ENCODE results near the gene SWAP70. TPM values are rescaled to one million over a fixed set of nuclear protein-coding genes. Genes with fewer than 3 reads are reported as not detected.

The SWAP70 gene
- total and polyA plus RNA-seq, 9 of the 15 experiments (the other 6 are each of a cell fraction or from before 2014, with no cell fraction given) = 1.7 to 4.9 (median 3.9) TPM

DNA sequence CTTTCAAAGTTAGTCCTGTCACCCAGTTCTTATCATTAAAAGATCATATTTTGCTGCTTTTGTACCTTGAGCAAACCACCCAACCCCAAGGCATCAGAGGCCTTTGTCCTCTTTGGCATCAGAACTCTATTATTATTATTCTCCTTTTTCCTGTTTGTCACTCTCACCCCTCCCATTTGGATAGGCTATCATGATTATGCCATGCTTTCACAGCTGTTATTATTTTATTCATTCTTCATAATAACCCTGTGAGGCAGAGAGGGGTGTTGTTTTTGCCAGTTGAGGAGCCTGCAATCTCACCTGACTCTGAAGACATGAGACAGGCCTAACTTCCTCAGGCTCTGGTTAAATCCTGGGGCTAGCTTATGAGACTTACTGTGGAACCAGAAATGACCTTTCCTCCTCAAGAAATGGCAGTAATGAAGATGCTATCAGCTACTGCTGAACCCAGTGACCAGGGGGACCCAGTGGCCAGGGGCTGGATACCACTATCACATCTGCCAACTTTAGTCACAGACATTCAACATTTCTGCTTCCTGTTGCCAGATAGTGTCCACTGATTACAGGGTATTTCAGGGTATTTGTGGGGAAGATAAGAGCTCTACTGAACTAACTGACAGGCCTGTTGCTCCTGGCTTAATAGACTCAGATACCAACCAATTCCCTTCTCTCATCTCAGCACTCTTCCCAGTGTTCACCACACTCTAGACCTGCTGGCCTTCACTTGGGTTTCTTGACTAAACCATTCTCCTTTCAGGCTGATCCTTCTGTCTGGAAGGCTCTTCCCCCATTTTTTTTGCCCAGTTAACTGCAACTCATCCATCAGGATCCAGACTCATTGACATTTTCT, 11.8 kb upstream of the SWAP70 start (continued):
- TF ChIP-seq, protein P1, sequence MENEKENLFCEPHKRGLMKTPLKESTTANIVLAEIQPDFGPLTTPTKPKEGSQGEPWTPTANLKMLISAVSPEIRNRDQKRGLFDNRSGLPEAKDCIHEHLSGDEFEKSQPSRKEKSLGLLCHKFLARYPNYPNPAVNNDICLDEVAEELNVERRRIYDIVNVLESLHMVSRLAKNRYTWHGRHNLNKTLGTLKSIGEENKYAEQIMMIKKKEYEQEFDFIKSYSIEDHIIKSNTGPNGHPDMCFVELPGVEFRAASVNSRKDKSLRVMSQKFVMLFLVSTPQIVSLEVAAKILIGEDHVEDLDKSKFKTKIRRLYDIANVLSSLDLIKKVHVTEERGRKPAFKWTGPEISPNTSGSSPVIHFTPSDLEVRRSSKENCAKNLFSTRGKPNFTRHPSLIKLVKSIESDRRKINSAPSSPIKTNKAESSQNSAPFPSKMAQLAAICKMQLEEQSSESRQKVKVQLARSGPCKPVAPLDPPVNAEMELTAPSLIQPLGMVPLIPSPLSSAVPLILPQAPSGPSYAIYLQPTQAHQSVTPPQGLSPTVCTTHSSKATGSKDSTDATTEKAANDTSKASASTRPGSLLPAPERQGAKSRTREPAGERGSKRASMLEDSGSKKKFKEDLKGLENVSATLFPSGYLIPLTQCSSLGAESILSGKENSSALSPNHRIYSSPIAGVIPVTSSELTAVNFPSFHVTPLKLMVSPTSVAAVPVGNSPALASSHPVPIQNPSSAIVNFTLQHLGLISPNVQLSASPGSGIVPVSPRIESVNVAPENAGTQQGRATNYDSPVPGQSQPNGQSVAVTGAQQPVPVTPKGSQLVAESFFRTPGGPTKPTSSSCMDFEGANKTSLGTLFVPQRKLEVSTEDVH (IDR thresholded peaks at IDR 0.05; ENCODE audit: low read depth, partially characterized antibody) = no peak
- TF ChIP-seq, protein P2, sequence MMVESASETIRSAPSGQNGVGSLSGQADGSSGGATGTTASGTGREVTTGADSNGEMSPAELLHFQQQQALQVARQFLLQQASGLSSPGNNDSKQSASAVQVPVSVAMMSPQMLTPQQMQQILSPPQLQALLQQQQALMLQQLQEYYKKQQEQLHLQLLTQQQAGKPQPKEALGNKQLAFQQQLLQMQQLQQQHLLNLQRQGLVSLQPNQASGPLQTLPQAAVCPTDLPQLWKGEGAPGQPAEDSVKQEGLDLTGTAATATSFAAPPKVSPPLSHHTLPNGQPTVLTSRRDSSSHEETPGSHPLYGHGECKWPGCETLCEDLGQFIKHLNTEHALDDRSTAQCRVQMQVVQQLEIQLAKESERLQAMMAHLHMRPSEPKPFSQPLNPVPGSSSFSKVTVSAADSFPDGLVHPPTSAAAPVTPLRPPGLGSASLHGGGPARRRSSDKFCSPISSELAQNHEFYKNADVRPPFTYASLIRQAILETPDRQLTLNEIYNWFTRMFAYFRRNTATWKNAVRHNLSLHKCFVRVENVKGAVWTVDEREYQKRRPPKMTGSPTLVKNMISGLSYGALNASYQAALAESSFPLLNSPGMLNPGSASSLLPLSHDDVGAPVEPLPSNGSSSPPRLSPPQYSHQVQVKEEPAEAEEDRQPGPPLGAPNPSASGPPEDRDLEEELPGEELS (CRISPR knock-in tag; IDR thresholded peaks at IDR 0.05; ENCODE audit: borderline replicate concordance) = no peak
- TF ChIP-seq, protein P3, sequence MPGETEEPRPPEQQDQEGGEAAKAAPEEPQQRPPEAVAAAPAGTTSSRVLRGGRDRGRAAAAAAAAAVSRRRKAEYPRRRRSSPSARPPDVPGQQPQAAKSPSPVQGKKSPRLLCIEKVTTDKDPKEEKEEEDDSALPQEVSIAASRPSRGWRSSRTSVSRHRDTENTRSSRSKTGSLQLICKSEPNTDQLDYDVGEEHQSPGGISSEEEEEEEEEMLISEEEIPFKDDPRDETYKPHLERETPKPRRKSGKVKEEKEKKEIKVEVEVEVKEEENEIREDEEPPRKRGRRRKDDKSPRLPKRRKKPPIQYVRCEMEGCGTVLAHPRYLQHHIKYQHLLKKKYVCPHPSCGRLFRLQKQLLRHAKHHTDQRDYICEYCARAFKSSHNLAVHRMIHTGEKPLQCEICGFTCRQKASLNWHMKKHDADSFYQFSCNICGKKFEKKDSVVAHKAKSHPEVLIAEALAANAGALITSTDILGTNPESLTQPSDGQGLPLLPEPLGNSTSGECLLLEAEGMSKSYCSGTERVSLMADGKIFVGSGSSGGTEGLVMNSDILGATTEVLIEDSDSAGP (CRISPR knock-in tag; IDR thresholded peaks at IDR 0.05) = no peak
- TF ChIP-seq ZKSCAN3 (CRISPR knock-in tag; IDR thresholded peaks at IDR 0.05) (no peak), RBFOX2 (IDR thresholded peaks at IDR 0.05; ENCODE audit: low read depth, low read length) (no peak), OTX1 (CRISPR knock-in tag; IDR thresholded peaks at IDR 0.05) (no peak), YBX1 (IDR thresholded peaks at IDR 0.05) (no peak), ZNF197 (CRISPR knock-in tag; IDR thresholded peaks at IDR 0.05; ENCODE audit: low read depth) (no peak), RB1 (IDR thresholded peaks at IDR 0.05; ENCODE audit: low read depth) (no peak)
- TF ChIP-seq, protein P4, sequence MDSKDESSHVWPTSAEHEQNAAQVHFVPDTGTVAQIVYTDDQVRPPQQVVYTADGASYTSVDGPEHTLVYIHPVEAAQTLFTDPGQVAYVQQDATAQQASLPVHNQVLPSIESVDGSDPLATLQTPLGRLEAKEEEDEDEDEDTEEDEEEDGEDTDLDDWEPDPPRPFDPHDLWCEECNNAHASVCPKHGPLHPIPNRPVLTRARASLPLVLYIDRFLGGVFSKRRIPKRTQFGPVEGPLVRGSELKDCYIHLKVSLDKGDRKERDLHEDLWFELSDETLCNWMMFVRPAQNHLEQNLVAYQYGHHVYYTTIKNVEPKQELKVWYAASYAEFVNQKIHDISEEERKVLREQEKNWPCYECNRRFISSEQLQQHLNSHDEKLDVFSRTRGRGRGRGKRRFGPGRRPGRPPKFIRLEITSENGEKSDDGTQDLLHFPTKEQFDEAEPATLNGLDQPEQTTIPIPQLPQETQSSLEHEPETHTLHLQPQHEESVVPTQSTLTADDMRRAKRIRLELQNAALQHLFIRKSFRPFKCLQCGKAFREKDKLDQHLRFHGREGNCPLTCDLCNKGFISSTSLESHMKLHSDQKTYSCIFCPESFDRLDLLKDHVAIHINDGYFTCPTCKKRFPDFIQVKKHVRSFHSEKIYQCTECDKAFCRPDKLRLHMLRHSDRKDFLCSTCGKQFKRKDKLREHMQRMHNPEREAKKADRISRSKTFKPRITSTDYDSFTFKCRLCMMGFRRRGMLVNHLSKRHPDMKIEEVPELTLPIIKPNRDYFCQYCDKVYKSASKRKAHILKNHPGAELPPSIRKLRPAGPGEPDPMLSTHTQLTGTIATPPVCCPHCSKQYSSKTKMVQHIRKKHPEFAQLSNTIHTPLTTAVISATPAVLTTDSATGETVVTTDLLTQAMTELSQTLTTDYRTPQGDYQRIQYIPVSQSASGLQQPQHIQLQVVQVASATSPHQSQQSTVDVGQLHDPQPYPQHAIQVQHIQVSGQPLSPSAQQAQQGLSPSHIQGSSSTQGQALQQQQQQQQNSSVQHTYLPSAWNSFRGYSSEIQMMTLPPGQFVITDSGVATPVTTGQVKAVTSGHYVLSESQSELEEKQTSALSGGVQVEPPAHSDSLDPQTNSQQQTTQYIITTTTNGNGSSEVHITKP (IDR thresholded peaks at IDR 0.05; ENCODE audit: partially characterized antibody) = no peak
- TF ChIP-seq, protein P5, sequence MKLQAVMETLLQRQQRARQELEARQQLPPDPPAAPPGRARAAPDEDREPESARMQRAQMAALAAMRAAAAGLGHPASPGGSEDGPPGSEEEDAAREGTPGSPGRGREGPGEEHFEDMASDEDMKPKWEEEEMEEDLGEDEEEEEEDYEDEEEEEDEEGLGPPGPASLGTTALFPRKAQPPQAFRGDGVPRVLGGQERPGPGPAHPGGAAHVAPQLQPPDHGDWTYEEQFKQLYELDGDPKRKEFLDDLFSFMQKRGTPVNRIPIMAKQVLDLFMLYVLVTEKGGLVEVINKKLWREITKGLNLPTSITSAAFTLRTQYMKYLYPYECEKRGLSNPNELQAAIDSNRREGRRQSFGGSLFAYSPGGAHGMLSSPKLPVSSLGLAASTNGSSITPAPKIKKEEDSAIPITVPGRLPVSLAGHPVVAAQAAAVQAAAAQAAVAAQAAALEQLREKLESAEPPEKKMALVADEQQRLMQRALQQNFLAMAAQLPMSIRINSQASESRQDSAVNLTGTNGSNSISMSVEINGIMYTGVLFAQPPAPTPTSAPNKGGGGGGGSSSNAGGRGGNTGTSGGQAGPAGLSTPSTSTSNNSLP (IDR thresholded peaks at IDR 0.05; ENCODE audit: borderline replicate concordance, low read depth, low read length) = no peak

Measured in K562 (cell line).